Upper lobe of right lung (tissue), 1 donor: ENCODE measurements around the gene RIPK1. TPM values are rescaled to one million over a fixed set of nuclear protein-coding genes. Genes with fewer than 3 reads are reported as not detected.
A peak's percentile ranks its signal among the peaks of the same experiment; 100 is the strongest.
"Not testable (repeated sequence)": the region's sequence is repeated elsewhere in the genome, so short reads cannot be mapped to it uniquely, and the experiment has no call there.

Source experiments
- ATAC-seq: fragments of 200-7000 bp; cut with Tn5 transposase; one replicate; pipeline ENCODE4 v1.9.1; 2020; ENCODE audit warnings: mild to moderate bottlenecking, moderate library complexity
- DNase-seq: peaks from one replicate; pipeline ENCODE4 v3.0.0-alpha.2; 2020
- H3K27ac ChIP-seq: fragments of 200-600 bp; one replicate; pipeline ENCODE4 v1.8.0; 2022
- H3K27me3 ChIP-seq: fragments of 200-600 bp; one replicate; pipeline ENCODE4 v1.8.0; 2022; ENCODE audit warnings: mild to moderate bottlenecking
- H3K36me3 ChIP-seq: fragments of 200-600 bp; one replicate; pipeline ENCODE4 v1.8.0; 2022
- H3K4me1 ChIP-seq: fragments of 200-600 bp; one replicate; pipeline ENCODE4 v1.8.0; 2022
- H3K4me3 ChIP-seq: fragments of 200-600 bp; one replicate; pipeline ENCODE4 v1.8.0; 2022; ENCODE audit warnings: mild to moderate bottlenecking
- H3K9me3 ChIP-seq: fragments of 200-600 bp; one replicate; pipeline ENCODE4 v1.8.0; 2022
- CTCF ChIP-seq: fragments of 200-600 bp; IDR thresholded peaks from one replicate; pipeline ENCODE4 v1.8.0; 2022; ENCODE audit warnings: antibody characterized with exemption
- intact Hi-C: fragments of 100-400 bp; cut with DNase I; formaldehyde crosslinking; loops from one replicate; pipeline ENCODE4 v1.11.0; 2022
- total RNA-seq: library from RNA; stranded (reverse); fragmentation: NEBNext Ultra II Directional; extraction: Animal tissue kit (Norgen Biotek cat#: 25700); gene quantifications from one replicate; pipeline ENCODE4 v1.2.1, GENCODE V29; 2021
- donor health status: DM: no; HTN: yes; CAD: no; lungs with severe emphysema.

Gene RIPK1
- total RNA-seq, 1 donor from 2014 or later = 24.4 TPM

DNA sequence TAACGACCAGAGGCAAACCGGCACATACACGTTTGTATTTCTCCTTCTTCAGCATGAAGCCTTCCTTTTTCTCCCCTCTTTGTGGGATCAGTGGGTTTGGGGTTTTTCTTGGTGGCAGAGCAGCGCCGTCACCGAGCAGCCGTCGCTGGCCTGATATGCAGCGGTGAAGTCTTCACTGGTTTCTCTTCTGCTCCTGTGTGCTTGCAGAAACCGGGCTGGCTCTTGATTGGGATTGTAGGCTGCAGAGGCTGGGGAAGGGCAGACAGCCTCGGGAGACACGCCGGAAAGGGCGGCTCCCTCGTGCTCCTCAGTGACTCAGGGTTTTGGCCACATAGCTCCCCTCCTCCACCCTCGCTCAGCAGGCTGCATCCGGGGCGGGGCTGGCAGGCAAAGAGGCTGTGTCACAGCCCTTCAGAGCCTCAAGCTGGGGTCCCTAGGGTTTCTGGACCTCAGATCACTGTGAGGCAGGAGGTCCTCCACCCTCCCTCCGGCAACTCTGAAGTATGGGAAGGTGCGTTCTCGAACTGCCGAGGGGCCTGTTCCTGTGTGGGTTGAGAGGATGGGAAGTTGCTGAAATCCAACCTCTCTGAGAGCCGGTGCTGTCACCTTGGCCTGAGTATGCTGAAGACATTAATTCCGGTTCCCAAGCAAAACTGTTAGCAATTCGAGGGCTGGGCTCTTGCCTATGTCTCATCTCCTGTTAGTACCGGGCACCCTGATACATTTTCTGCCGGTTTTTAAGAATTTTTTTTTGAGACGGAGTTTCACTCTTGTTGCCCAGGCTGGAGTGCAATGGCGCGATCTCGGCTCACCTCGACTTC, 44.4 kb upstream of the RIPK1 start:
- H3K9me3 ChIP-seq = no peaks in the 10 kb centered on the region
- ATAC-seq (peak; percentile 97), DNase-seq (peak; percentile 94)
- H3K27ac ChIP-seq = peak overlapping the region; percentile 91
- H3K27me3 ChIP-seq = no peaks in the 10 kb centered on the region
- no peak for TF ChIP-seq CTCF
- intact Hi-C loops = no loop called here
- H3K4me3 ChIP-seq = peak overlapping the region; percentile 59
- peaks cover 33% of the 10 kb centered on the region for H3K4me1 ChIP-seq
- H3K36me3 ChIP-seq = no peaks in the 10 kb centered on the region

GRCh38 chr6:3026791-3027626, 41.3 kb upstream of the RIPK1 start:
- H3K4me3 ChIP-seq = no peak overlapping the region
- ATAC-seq = peak; percentile 45
- no peaks in the 10 kb centered on the region for H3K9me3 ChIP-seq
- intact Hi-C loops = no loop called here
- no peak for DNase-seq
- H3K4me1 ChIP-seq = peaks cover 33% of the 10 kb centered on the region
- no peaks in the 10 kb centered on the region for H3K27me3 ChIP-seq
- peak overlapping the region; percentile 1 for H3K27ac ChIP-seq
- H3K36me3 ChIP-seq = no peaks in the 10 kb centered on the region
- TF ChIP-seq CTCF = no peak

- H3K36me3 ChIP-seq, ATAC-seq, H3K27me3 ChIP-seq, H3K27ac ChIP-seq, intact Hi-C loops, DNase-seq, H3K9me3 ChIP-seq, H3K4me3 ChIP-seq: not testable (repeated sequence)
- H3K4me1 ChIP-seq = peaks cover 27% of the 10 kb centered on the region
These were observed 40.1 kb upstream of the RIPK1 start for GRCh38 chr6:3028156-3028555.

DNA sequence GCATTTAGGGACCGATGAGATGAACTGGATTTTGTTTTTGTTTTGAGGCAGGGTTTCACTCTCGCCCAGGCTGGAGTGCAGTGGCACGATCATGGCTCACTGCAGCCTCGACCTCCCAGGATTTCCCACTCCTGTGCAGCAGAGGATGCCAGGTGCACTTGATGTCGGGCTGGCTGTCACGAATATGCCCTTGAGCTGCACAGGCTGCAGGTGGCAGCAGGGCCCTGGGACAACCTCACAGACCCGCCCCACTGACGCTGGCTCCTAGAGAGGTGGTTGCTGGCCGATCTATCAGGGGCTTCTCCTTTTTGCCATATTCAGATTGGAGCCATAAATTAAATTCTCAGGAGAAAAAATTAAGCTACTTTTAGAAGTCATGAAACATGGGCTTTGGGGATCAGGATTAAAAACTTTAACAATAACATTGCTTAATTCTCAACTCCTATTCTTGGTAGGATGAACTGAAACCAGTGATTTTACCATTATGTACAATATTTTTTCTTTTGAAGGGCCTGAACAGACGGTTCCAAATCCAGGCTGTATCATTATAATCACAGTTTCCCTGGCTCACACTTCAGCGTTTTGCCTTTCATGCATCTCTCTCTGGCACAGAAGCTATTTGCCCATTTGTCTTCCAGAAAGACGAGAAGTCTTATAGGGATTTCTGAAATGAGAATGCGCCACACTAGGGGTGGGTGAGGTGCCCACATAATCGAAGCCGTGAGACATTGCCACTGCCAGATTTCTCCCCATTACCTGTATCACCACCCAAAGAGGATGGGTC, 36.2 kb upstream of the RIPK1 start:
- H3K4me1 ChIP-seq = peaks cover 3% of the 10 kb centered on the region
- ATAC-seq = peak; percentile 79
- H3K9me3 ChIP-seq = no peaks in the 10 kb centered on the region
- TF ChIP-seq CTCF = no peak
- intact Hi-C loops = no loop called here
- H3K27me3 ChIP-seq = no peaks in the 10 kb centered on the region
- no peak overlapping the region for H3K27ac ChIP-seq
- DNase-seq = no peak
- no peaks in the 10 kb centered on the region for H3K36me3 ChIP-seq
- H3K4me3 ChIP-seq = no peak overlapping the region

- no peaks in the 10 kb centered on the region for H3K36me3 ChIP-seq
- no peaks in the 10 kb centered on the region for H3K9me3 ChIP-seq
- no peak for ATAC-seq
- no peak for DNase-seq
- no peak overlapping the region for H3K4me3 ChIP-seq
- H3K27me3 ChIP-seq = no peaks in the 10 kb centered on the region
- H3K4me1 ChIP-seq = no peaks in the 10 kb centered on the region
- intact Hi-C loops = no loop called here
- no peak for TF ChIP-seq CTCF
- H3K27ac ChIP-seq = no peak overlapping the region
These were observed 35.3 kb upstream of the RIPK1 start for GRCh38 chr6:3032986-3033385.
